Small intestine (tissue), 7 donors: ENCODE data around the gene TNFSF15. TPM values are rescaled to one million over a fixed set of nuclear protein-coding genes. Genes with fewer than 3 reads are reported as not detected.

ENCODE experiments used
- DNase-seq, 2 donors: peaks; one replicate each; pipeline versions ENCODE4 v3.0.0 to v3.0.0-alpha.2; 2013
- FAIRE-seq: peaks from 2 replicates; lab custom pipeline; 2012; peaks lifted over from hg19 to GRCh38; lab: Jason Lieb, UNC
- H3K27ac ChIP-seq, 3 donors: one replicate each; pipeline ENCODE4 v1.5.1; 2013; ENCODE audit warnings: low read length in 2 of 3, mild to moderate bottlenecking in 2 of 3, control low read depth in 1 of 3, inconsistent platforms in 1 of 3, low read depth in 1 of 3, moderate library complexity in 1 of 3
- H3K27me3 ChIP-seq, 3 donors: one replicate each; pipeline ENCODE4 v1.6.1; 2013; ENCODE audit warnings: low read length in 3 of 3, inconsistent platforms in 1 of 3; ENCODE audit not compliant: control insufficient read depth in 3 of 3, insufficient read depth in 3 of 3
- H3K36me3 ChIP-seq, 3 donors: one replicate each; pipeline ENCODE4 v1.6.1; 2013; ENCODE audit warnings: low read length in 3 of 3, inconsistent platforms in 1 of 3, low read depth in 1 of 3, mild to moderate bottlenecking in 1 of 3, moderate library complexity in 1 of 3; ENCODE audit not compliant: control insufficient read depth in 3 of 3, insufficient read depth in 2 of 3
- H3K4me1 ChIP-seq, 3 donors: one replicate each; pipeline ENCODE4 v1.6.1; 2013; ENCODE audit warnings: low read length in 2 of 3, inconsistent platforms in 1 of 3, low read depth in 1 of 3, mild to moderate bottlenecking in 1 of 3, moderate library complexity in 1 of 3; ENCODE audit not compliant: control insufficient read depth in 3 of 3, insufficient read depth in 2 of 3
- H3K4me3 ChIP-seq, 3 donors: one replicate each; pipeline ENCODE4 v1.5.1; 2013; ENCODE audit warnings: low read length in 3 of 3, control low read depth in 1 of 3, inconsistent platforms in 1 of 3, low read depth in 1 of 3, mild to moderate bottlenecking in 1 of 3, moderate library complexity in 1 of 3
- H3K9me3 ChIP-seq, 2 donors: one replicate each; pipeline ENCODE4 v1.6.1; 2013; ENCODE audit warnings: low read depth in 1 of 2, low read length in 1 of 2; ENCODE audit not compliant: control insufficient read depth in 2 of 2, insufficient read depth in 1 of 2
- WGBS, 3 donors: extraction: QIAGEN DNeasy Blood & Tissue Kit; methylation state at CpG; one replicate each; pipeline ENCODE4 v1.1.7; 2013; 5-methylcytosine and 5-hydroxymethylcytosine counted together
- polyA plus RNA-seq, 4 donors: library from polyadenylated mRNA; stranded (reverse) in 3 of 4; unstranded in 1 of 4; fragments of 200-250 nt in 3 of 4; fragments of 120-200 nt in 1 of 4; gene quantifications; one replicate each; pipeline versions ENCODE4 v1.2.1 to v1.2.3, GENCODE V29; 2013
- donor health status: healthy with polysubstance abuse.
- donor health status: control.
- donor health status: control.
- donor health status: Bipolar disorder and iron deficiency.
- donor health status: healthy.

Gene TNFSF15
- polyA plus RNA-seq, 4 donors = 0.79 to 13.2 (median 8.9) TPM

DNA sequence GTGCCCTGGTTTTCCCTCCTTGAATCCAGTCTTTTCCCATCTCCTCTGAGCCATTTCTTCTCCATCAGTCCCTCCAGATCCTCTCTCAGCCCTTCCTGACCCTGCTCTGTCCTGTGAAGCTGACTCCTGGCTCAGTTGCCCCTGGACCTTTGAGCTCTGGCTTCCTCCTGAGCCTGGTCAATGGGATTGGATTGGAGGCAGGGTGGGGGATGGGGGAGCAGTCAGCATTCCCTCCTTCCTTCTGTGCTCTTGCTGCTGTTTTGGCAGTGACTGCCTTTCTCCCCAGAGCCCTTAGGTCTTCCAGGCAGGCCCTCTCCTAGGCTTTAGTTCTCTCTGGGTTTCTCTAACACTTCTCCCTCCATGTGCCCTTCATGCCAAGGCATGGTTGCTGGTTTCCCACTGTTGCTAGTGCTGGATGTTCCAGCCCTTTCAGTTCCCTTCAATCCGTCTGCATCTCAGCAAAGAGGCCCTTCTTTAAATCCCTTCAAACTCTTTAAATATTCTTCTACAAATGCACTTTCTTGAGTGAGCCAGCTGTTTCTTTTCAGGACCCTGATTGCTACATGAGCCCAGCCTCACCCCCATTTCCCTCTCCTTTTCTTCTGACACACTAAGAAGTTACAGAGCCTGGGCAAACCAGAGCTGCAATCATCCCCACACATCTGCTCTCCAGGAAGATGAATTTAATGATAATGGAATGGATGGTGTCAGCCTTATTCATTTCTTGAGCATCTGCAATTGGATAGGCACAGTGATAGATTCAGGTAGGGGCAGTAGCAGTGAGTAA lies 2.2 kb downstream of the TNFSF15 start:
- WGBS, 3 donors = 62 to 86% (median 68%) methylated on average over 1 of the region's 1 CpG
- Histone ChIP-seq H3K9me3 (no peaks in the 10 kb centered on the region), H3K36me3 (peaks cover 0 to 10% (median 0%) of the 10 kb centered on the region in 3 donors), H3K27ac (peak overlapping the region in 2 of 3 donors; percentile 9 to 77), H3K4me3 (peak overlapping the region in 2 of 3 donors; percentile 39 to 45), H3K4me1 (peaks cover 4 to 64% (median 12%) of the 10 kb centered on the region in 3 donors), H3K27me3 (no peaks in the 10 kb centered on the region)
- DNase-seq (peak; percentile 39 to 59), FAIRE-seq (no peak)

DNA sequence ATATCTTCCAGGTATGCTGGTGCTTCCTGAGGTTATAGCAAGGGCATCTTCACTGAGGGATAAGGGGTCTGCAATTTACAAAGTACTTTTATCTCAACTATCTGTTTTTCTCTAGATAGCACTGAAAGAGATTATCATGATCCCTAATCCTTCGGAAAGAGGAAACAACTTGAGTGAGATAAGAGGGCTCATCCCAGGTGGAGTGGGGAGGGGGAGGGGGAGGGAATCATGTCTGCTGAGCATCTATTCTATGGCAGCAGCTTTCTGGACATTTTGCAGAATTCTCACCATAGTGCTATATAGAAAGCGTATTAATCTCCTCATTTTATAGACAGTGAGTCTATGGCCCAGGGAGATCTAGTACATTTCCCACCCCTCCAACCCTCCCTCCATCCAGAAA lies 5.9 kb downstream of the TNFSF15 start:
- Histone ChIP-seq H3K4me3 (no peak overlapping the region), H3K27ac (peak overlapping the region in 1 of 3 donors; percentile 16), H3K36me3 (peaks cover 0 to 11% (median 0%) of the 10 kb centered on the region in 3 donors), H3K27me3 (no peaks in the 10 kb centered on the region), H3K9me3 (no peaks in the 10 kb centered on the region), H3K4me1 (peaks cover 4 to 43% (median 6%) of the 10 kb centered on the region in 3 donors)
- WGBS, 3 donors = 57 to 76% (median 66%) methylated on average over 2 of the region's 2 CpGs
- FAIRE-seq = no peak
- no peak for DNase-seq

DNA sequence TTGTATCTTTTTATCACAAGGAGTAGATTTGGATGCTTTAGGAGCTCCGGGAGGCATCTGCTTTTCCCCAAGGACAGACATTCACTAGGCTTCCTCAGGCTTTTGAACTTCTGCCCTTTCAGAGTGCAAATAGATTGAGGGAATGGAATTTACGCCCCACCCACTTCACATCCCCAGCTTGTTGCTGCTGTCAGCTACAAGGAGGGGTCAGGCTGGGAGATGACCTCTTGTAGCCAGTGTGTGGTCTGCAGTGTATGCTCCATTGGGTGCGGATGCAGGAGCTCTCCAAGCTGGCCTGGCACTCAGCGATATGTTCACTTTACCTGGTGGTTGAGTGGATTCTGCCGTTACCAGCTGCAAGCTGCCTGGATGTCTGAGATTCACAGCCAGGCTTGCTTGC lies 6.4 kb downstream of the TNFSF15 start:
- Histone ChIP-seq H3K9me3 (no peaks in the 10 kb centered on the region), H3K4me3 (no peak overlapping the region), H3K4me1 (peaks cover 4 to 38% (median 6%) of the 10 kb centered on the region in 3 donors), H3K27me3 (no peaks in the 10 kb centered on the region), H3K36me3 (peaks cover 0 to 11% (median 0%) of the 10 kb centered on the region in 3 donors), H3K27ac (peak overlapping the region in 1 of 3 donors; percentile 16)
- DNase-seq (peak; percentile 58 to 67), FAIRE-seq (no peak)
- WGBS, 3 donors = 32 to 62% (median 46%) methylated on average over 5 of the region's 5 CpGs

DNA sequence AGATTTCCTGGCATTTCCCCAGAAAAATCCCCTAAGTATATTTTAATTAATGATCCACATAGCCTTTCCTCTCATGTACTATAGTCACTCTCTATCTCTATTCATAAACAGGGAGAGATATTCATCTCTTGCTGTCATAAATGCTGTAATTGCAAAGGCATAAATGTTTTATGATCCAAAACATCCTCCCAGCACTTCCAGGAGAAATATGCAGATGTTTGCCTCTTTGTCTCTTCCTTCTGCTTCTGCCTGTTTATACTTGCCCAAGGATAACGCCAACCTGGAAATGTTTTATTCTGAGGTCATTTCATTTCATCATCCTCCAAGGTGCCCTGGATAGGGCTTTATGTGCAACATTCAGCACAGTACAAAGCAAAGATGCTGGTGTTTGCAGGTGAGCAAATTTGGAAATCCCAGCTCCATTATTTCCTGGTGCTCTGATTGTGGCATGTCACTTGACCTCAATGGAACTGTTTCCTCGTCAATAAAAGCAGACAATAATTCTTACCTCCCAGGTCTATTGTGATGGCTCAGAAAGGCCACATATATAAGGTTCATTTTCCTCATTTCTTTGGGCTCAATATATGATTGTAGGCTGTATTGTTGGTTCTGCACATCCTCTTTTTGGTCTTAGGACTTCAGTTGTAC lies 6.9 kb downstream of the TNFSF15 start:
- Histone ChIP-seq H3K27me3 (no peaks in the 10 kb centered on the region), H3K4me3 (no peak overlapping the region), H3K27ac (no peak overlapping the region), H3K4me1 (peaks cover 4 to 33% (median 6%) of the 10 kb centered on the region in 3 donors), H3K36me3 (peaks cover 0 to 11% (median 0%) of the 10 kb centered on the region in 3 donors), H3K9me3 (no peaks in the 10 kb centered on the region)
- DNase-seq (peak; percentile 23 to 60), FAIRE-seq (no peak)
- 14 to 42% (median 27%) methylated on average over 2 of the region's 2 CpGs for WGBS, 3 donors

DNA sequence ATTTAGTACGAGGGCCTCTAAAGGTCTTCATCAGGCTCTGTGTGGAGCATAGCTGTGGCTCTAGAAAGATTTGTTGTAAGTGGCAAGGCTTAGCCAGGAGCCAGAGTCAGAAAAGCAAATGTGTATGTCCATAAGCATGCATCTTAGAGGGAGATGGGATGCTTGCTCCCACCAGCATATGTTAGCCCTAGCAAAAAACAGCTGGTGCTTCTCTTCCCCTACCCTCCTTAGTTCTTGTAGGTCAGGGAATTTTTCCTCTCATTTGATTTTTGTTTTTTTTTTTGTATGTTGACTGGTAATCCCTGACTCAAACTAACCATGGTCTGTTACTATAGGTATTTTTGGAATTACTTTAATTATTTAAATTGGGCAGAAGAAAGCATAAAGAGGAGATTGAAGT lies 7.7 kb downstream of the TNFSF15 start:
- Histone ChIP-seq H3K27me3 (no peaks in the 10 kb centered on the region), H3K36me3 (peaks cover 0 to 11% (median 2%) of the 10 kb centered on the region in 3 donors), H3K9me3 (no peaks in the 10 kb centered on the region), H3K4me3 (no peak overlapping the region), H3K4me1 (peaks cover 3 to 25% (median 4%) of the 10 kb centered on the region in 3 donors), H3K27ac (no peak overlapping the region)
- WGBS, 3 donors = 83 to 95% (median 88%) methylated on average over 1 of the region's 1 CpG
- FAIRE-seq = no peak
- no peak for DNase-seq

DNA sequence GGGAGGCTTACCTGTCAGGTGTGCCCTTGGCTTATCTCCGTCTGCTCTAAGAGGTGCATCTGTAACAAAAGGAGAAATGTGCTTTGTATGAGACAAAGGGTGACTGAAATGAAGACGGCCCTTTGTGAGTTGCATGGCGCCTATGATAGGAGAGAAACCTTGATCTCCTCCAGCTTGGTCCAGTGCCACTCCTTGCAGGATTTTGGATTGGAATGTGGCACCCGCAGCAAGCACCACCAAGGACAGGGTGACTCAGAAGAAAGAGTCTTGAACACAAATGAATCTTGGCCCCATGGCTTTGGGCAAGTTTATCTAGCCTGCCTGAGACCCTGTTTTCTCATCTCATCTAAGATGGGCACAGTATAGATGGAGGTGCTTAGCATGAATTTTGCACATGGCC lies 13.4 kb downstream of the TNFSF15 start:
- no peaks in the 10 kb centered on the region for H3K9me3 ChIP-seq
- WGBS, 3 donors = 95 to 99% (median 95%) methylated on average over 4 of the region's 4 CpGs
- FAIRE-seq = no peak

DNA sequence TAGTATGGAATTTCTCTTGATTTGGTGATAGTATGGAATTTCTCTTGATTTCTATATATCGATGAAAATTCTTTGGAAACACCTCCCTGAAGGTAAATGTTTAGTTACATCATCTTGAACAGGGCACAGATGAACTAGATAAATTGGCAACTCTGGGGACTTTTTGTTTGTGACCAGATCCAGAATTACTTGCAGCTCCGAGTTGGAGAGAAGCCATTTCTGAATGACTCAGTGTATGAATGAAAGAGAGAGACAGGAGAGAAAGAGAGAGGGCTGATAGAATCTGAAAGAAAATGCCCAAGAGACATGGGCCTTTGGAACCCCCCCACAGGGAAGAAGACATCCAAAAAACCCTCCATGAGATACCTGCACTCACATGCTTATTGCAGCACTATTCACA lies 14.1 kb downstream of the TNFSF15 start:
- no peak for FAIRE-seq
- no peaks in the 10 kb centered on the region for H3K9me3 ChIP-seq
- 90 to 96% (median 92%) methylated on average over 2 of the region's 2 CpGs for WGBS, 3 donors

More for the DNA sequence above, 13.4 kb downstream of the TNFSF15 start:
- DNase-seq = no peak
- Histone ChIP-seq H3K36me3 (peaks cover 2 to 16% (median 7%) of the 10 kb centered on the region in 3 donors), H3K27me3 (no peaks in the 10 kb centered on the region), H3K27ac (no peak overlapping the region), H3K4me3 (no peak overlapping the region), H3K4me1 (no peaks in the 10 kb centered on the region)

DNA sequence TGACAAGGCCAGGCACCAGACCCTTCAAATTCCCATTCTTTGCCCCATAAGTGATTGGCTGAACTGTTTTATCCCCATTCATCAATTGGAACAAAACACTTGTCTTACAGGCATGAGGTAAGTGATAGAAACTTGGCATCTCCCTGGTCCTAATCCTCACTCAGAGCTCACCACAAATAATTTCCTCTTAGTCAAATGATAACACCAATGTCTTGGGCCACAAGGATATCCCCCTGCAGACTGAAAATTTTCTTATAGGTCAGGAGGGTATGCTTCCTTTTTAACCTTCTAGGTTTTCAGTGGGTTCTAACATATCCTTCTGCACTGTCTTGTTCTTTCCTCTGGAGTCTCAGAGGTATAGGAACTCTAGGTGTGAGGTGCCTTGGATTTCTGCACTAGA lies 14.5 kb downstream of the TNFSF15 start:
- FAIRE-seq (no peak), DNase-seq (no peak)
- Histone ChIP-seq H3K36me3 (peaks cover 2 to 16% (median 7%) of the 10 kb centered on the region in 3 donors), H3K27ac (no peak overlapping the region), H3K4me3 (no peak overlapping the region), H3K9me3 (no peaks in the 10 kb centered on the region), H3K27me3 (no peaks in the 10 kb centered on the region), H3K4me1 (no peaks in the 10 kb centered on the region)

More for the DNA sequence above, 14.1 kb downstream of the TNFSF15 start:
- Histone ChIP-seq H3K4me1 (no peaks in the 10 kb centered on the region), H3K4me3 (no peak overlapping the region), H3K27me3 (no peaks in the 10 kb centered on the region), H3K36me3 (peaks cover 2 to 16% (median 7%) of the 10 kb centered on the region in 3 donors), H3K27ac (no peak overlapping the region)
- no peak for DNase-seq
